HL-60/S4 treated with phorbol 12-myristate 13-acetate at 8.2 ng/mL for 4 days and 3 days (cell line): Measurements from ENCODE around the gene TMEM196.

Source experiments
- in situ Hi-C: fragments of 300-500 bp; cut with MboI; formaldehyde crosslinking; loops from 2 replicates; pipeline ENCODE4 v1.15.0; 2022; ENCODE audit warnings: low sequenced_read_pairs

The TMEM196 gene

GRCh38 chr7:19772841-19773760 lies at the start of gene TMEM196:
TMEM196 (minus strand) TSS chr7:19773617; CDS start chr7:19772696, 921 bp downstream.
- in situ Hi-C loops, result loop anchor here (25.0 kb wide), 1 partner anchor 564 kb away; the partner anchor contains the start of gene ITGB8

GRCh38 chr7:19816128-19816527 lies 42.7 kb upstream of the TMEM196 start:
- in situ Hi-C loops, result no loop called here

DNA sequence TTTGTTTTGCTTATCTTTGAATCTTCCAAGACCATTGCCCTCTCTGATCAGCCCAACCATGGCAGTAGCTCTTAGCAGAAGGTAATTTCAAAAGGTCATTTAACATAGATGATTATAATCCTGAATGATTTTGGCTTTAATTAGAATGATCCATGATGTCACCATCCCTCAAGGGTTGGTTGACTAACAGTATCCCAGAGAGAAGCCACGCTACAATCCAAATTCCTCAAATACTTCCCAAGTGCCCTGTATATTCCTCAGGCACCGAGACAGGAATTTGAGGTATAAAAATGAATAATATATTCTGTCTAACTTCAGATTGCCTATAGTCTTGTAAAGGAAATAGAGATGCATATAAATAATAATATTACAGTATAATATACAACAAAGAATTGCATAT lies 42.1 kb upstream of the TMEM196 start:
- in situ Hi-C loops, result no loop called here

DNA sequence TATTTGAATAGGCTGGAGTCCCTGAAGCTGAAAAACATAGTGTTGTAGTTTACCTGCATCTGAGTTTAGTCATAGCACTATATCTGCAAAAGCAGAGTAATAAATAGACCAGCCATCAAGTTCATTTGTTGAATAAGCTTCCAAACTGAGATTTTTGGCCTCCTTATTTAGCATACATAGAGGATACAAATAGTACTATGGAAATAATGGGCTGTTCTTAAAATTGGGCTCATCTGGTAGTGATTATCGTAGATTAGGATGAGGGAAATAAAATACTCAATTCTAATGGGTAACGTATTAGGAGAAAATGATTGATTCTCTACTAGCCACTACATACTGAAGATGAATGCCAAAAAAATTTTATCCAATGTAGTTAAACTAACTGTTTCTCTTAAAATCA lies 41.4 kb upstream of the TMEM196 start:
- in situ Hi-C loops, result no loop called here

DNA sequence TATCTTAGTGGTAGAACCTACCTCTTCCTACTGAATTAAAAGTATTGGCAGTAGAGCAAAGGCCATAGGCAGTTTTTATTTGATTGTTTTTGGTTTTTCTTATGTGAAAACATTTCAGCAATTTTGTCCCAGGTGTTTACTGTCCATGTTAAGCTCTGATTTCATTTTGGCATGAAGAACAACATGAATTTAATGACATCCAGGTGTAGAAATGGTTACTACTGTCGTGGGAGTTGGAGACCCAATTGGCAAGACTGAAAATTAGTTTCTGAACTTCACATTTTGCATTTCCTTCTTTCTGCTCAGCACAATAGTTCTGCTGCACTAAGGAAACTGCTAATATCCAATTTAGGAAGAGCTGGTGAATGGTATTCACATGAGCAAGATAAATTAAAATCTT lies 38.0 kb upstream of the TMEM196 start:
- in situ Hi-C loops, result no loop called here

DNA sequence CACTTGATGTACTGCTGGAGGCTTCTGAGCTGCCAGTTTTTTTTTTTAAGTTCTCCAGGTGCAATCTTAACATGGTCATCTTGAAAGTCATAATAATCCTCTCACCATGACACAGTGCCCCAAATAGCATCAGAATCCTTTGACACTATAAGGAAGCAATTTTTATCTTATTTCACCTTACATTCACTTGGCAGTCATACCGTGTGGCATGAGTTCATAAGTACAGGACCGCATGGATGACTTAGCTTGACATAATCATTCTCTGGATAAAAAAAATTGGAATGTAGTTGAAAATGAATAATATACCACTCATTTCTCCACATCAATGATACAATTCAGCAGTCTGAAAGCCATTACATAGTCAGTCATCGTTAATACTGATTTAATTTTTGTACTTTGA lies 25.6 kb upstream of the TMEM196 start:
- in situ Hi-C loops, result no loop called here

DNA sequence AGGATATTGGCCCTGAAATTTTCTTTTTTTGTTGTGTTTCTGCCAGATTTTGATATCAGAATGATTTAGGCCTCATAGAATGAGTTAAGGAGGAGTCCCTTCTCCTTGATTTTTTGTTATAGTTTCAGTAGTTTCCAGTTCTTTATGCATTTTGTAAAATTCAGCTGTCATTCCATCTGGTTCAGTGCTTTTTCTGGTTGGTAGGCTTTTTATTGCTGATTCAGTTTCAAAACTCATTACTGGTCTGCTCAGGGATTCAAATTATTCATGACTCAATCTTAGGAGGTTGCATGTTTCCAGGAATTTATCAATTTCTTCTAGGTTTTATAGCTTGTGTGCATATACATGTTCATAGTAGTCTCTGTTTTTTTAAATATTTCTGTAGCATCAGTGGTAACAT lies 10.1 kb upstream of the TMEM196 start:
- in situ Hi-C loops, result no loop called here

GRCh38 chr7:19776981-19777380 lies 3.6 kb upstream of the TMEM196 start:
- in situ Hi-C loops, result no loop called here

DNA sequence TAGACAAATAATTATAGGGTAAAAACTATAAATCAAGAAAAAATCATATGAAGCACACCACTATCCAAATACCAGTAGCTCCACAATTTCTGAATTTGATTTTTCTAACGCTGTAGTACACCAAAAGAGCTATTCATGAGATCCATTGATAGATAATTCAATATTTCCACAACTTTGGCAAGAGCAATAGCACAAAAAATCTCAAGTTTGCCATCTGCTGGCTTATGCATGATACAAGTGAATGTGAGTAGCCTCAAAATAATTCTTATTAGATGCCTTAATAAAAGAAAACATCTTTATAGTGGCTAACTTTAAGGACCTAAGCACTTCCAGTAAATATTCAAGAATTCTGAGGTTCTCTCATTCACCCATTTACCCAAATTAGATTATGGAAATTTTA lies 2.2 kb upstream of the TMEM196 start:
- in situ Hi-C loops, result no loop called here

GRCh38 chr7:19772306-19772705 lies 1.1 kb downstream of the TMEM196 start:
- in situ Hi-C loops, result loop anchor here (25.0 kb wide), 1 partner anchor 565 kb away; the partner anchor contains the start of gene ITGB8

DNA sequence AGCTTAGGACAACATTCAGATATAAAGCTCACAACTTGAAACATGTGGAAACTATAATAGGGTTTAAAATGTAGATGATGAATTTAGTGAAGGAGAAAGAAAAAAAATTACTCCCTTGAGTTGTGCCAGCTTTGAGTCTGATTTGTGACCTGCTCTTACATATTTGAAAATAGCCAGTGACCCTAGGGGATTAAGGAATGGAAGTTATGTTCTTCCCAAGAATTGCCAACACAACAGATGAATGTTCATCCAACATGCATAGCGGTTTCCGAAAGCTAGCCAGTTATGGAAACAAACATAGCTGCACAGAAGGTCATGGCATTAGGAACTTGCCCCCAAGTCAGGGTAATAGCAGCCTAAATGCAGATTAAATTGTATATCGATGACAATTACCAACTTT lies 10.8 kb downstream of the TMEM196 start:
- in situ Hi-C loops, result loop anchor here (25.0 kb wide), 1 partner anchor 575 kb away; the partner anchor contains the start of gene ITGB8

DNA sequence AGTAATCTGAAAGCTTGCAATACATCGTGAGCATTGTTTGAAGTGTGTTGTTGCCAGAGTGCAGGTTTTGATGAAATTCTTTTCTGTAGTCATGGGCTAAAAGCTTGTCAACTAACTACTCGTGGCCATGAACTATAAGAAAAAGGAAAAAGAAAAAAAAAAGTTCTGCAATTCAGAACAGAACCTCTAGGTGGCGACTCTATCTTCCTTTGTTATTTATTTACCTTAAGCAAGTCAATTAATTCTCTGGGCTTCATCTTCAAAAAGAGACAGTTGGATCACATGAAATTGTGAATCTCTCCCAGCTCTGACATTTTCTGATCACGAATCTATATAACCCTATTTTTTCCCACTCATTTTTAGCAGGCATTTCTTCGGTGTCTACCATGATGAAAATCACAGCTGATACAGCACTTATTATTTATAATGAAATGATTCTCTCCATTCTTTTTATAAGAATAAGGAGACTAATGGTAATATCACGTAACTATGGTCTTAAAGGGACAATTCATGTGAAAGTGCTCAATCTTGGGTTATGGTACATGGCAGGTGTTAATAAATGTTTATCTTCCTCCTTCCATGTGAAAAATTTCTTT lies 18.8 kb downstream of the TMEM196 start:
- in situ Hi-C loops, result loop anchor here (25.0 kb wide), 1 partner anchor 583 kb away; the partner anchor contains the start of gene ITGB8

DNA sequence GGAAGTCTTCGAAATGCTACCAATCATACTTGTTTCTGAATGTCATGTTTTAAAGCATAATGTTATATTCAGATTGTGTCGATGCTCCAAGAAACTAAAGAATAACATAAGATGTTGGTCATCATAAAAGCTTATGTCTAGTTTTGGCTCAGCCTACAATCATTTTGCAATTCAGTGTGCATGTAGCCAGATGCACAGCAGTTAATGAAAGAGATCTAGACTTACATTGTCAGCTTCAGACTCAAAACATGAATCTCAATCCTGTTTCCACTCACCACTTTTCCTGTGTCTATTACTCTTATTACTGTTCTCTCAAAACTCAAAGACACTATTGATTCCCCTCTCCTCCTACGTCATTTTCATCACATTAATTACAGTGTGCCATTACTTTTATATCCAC lies 21.4 kb downstream of the TMEM196 start:
- in situ Hi-C loops, result loop anchor here (25.0 kb wide), 1 partner anchor 585 kb away; the partner anchor contains the start of gene ITGB8

- in situ Hi-C loops, result loop anchor here (25.0 kb wide), 2 partner anchors 588 to 838 kb away; partner anchors contain the start of gene ITGB8
These were observed 23.8 kb downstream of the TMEM196 start for GRCh38 chr7:19749658-19750057.

GRCh38 chr7:19747740-19748339 lies 25.6 kb downstream of the TMEM196 start:
- in situ Hi-C loops, result loop anchor here (25.0 kb wide), 1 partner anchor 839 kb away; no protein-coding TSS in a partner anchor

GRCh38 chr7:19744075-19744474 lies 29.3 kb downstream of the TMEM196 start:
- in situ Hi-C loops, result loop anchor here (25.0 kb wide), 1 partner anchor 843 kb away; no protein-coding TSS in a partner anchor

DNA sequence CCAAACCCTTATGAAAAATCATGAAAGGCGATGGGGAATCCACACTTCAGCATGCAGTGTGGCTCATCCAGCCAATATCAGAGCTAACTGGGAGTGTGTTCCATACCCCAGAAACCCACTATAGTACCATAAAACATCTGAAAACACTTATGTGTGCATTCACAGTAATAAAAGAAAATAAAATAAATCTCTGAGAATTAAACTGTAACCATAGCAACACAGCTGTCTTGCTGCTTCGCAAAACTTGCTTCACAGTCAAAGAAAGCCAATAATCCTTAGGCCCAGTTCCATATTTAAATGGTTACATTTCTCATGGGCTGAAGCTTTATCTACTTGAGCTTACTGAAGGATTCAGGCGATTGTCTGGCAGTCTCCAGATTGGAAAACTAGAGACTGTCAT lies 44.7 kb downstream of the TMEM196 start:
- in situ Hi-C loops, result loop anchor here (25.0 kb wide), 1 partner anchor 859 kb away; no protein-coding TSS in a partner anchor

GRCh38 chr7:19725770-19726169 lies 47.6 kb downstream of the TMEM196 start:
- in situ Hi-C loops, result loop anchor here (25.0 kb wide), 1 partner anchor 862 kb away; no protein-coding TSS in a partner anchor

- in situ Hi-C loops, result no loop called here
These were observed 57.9 kb downstream of the TMEM196 start for GRCh38 chr7:19715499-19715898.

DNA sequence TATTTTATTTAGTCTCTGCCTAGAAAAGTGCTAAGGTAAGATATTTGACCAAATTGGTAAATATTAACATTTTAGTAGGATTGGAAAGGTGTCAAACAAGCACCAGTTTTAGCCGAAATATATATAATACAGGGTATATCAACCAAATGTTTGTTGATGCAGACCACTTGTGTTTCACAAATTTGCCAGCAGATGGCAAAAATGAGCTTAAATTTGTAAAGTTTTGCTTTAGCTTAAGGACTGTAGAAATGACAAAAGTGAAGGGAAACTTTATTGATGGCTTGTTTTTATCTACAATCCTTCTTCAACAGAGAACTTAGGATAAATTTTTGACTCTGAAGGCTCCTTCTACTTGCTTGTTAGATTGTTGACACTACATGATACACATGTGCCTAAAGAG lies 59.7 kb downstream of the TMEM196 start:
- in situ Hi-C loops, result no loop called here

GRCh38 chr7:19709249-19709578 lies 64.2 kb downstream of the TMEM196 start:
- in situ Hi-C loops, result no loop called here
